AG08395 (cell line): ENCODE results near the gene ANKRD13D.

Source experiments
- DNase-seq: peaks from one replicate; pipeline ENCODE4 v3.0.0; 2012; ENCODE audit warnings: mixed read lengths, low spot score

The ANKRD13D gene

DNA sequence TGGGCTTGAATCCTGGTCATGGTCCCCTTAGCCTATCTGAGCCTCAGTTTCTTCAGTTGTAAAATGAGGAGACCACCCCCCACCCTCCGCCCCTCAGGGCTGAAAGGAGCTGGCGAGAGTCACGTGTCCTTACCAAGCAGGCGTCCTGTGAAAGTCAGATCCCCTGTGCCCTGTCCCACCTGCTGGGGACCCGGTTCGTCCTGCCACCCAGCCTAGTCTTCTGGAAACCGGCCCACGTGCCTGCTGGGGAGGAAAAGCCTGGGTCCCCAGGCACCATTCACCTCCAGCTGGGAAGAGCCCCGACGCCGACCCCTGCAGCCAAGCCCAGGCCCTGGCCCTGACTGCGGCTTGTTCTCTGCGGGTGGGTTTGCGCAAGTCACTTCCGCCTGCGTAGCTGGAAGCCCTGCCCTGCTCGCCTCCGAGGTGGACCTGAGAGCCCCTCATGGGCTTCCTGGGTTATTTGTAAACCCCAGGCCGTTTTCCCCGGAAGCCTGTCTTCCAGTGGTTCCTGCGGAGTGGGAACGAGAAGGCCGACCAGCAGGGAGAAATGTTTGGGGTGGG lies 13.5 kb downstream of the ANKRD13D start:
- no peak for DNase-seq

- DNase-seq: peak; percentile 73
Observed at GRCh38 chr11:67303132-67303834, 14.2 kb downstream of the ANKRD13D start, which contains the start of gene SSH3. Gene SSH3, plus strand, starts transcription at chr11:67303530. Its CDS starts 96 bp downstream, at chr11:67303626.

GRCh38 chr11:67303835-67304411 lies 14.8 kb downstream of the ANKRD13D start:
- DNase-seq: peak; percentile 12

DNA sequence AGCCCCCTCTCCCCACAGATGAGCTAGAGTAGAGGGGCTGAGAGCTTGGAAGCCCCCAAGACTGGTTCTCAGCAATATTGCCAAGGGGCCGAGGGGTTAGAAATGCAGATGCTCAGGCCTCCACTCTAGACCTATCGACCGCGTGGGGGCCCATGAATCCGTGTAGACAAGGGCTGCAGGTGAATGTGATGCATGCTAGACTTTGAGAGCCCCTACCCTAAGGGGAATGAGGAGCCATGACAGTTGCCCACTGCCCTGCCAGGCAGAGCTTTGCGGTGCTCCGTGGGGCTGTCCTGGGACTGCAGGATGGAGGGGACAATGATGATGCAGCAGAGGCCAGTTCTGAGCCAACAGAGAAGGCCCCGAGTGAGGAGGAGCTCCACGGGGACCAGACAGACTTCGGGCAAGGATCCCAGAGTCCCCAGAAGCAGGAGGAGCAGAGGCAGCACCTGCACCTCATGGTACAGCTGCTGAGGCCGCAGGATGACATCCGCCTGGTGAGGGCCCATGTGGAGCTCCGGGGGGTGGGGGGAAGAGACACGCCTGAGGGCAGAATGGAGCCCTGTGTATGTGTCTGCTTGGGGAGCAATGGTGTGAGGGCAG lies 15.5 kb downstream of the ANKRD13D start:
- no peak for DNase-seq

GRCh38 chr11:67306769-67307544 lies 17.9 kb downstream of the ANKRD13D start:
- no peak for DNase-seq

DNA sequence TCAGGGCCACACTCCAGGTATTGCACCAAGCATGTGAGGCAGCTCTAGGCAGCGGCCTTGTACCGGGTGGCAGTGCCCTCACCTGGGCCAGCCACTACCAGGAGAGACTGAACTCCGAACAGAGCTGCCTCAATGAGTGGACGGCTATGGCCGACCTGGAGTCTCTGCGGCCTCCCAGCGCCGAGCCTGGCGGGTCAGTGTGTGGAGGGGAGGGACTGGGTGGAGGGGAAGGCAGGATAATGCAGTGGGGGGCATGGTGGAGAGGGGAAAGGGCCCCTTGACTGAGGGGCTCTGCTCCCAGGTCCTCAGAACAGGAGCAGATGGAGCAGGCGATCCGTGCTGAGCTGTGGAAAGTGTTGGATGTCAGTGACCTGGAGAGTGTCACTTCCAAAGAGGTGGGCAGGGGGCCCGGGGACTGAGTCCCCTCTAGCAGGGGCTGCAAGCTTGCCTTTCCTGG lies 18.5 kb downstream of the ANKRD13D start:
- DNase-seq: no peak

- no peak for DNase-seq
Observed at GRCh38 chr11:67308031-67308866, 19.1 kb downstream of the ANKRD13D start.

DNA sequence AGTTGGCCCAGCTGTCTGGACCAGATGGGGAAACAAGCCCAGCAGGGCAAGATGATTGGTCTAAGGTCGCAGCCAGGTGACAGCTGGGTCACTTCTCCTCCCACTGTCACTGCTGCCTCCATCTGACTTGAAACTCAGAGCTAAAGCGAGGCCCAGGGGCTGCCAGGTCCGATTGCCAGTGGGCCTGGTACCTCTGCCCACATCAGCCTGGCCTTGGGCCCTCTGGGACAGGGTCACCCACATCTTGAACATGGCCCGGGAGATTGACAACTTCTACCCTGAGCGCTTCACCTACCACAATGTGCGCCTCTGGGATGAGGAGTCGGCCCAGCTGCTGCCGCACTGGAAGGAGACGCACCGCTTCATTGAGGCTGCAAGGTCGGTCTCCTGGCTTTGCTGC lies 20.1 kb downstream of the ANKRD13D start:
- DNase-seq: no peak

- no peak for DNase-seq
Observed at GRCh38 chr11:67309661-67310061, 20.6 kb downstream of the ANKRD13D start.

DNA sequence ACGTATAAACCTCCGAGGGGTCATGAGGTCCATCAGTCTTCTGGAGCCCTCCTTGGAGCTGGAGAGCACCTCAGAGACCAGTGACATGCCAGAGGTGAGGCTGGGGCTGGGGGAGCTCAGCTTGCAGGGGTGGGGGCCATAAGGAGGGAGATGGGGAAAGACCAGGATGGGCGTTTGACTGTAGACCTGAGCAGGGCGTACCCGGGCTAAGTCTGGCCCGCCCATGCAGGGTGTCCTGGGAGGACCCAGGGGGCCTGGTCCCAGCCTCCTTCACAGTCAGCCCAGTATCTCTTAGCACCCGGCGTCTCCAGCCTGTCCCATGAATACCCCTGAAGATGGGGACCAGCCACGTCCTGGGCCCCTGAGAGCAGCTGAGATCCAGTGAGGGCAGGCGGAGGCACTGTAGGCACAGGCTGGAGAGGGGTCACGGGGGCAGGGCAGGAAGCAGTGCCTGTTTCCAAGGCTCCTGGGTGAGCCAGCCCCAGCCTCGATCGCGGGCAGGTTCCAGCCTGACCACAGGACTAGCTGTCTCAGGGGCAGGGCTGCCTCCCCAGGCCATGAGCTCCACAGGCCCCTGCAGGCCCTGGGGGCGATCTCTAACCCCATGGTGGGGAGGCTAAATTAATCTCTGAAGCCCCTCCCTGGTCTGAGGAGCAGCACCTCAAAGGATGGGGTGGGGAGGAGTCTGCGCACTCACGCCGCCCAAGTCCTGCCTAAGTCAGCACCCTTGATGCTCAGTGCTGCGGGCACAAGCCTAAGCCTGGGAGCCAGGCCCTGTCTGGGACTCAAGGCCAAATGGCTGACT lies 21.3 kb downstream of the ANKRD13D start:
- DNase-seq: no peak

GRCh38 chr11:67311051-67311555 lies 22.0 kb downstream of the ANKRD13D start:
- no peak for DNase-seq

- no peak for DNase-seq
Observed at GRCh38 chr11:67311556-67312082, 22.5 kb downstream of the ANKRD13D start.

DNA sequence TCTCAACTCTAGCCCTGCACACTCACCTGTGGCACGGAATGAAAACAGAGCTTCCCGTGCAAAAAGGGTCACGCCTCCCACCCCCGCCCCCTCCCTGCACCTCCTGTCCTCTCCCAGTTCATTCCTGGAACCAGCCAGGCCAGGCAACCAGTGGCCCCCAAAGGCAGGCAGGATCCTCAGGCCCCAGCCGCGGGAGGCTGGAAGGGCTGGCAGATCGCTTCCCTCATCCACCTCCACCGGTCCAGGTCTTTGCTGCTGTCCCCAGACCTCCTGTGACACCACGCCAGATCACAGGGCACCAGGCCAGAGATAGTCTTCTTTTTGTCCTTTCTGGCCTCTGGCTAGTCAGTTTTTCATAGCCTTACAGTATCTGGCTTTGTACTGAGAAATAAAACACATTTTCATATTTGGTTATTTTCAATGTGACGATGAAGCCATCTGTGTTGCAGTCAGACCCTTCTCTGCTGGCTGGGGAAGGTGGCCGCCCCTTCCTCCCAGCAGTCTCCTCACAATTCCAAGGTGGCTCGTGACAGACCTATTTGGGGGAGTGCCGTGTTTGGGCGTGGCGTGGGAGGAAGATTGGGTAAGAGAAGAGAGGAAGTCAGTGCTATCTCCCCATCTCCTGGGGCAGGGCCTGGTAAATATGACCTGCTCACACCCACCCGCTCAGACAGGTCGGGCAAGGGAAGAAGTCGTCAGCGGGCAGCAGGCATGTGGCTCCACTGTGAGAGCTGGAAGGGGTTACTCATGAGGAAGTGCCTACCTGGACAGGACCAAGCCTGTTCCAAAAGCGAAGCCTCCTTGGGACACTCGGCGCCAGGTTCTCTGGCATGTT lies 23.3 kb downstream of the ANKRD13D start:
- no peak for DNase-seq

DNA sequence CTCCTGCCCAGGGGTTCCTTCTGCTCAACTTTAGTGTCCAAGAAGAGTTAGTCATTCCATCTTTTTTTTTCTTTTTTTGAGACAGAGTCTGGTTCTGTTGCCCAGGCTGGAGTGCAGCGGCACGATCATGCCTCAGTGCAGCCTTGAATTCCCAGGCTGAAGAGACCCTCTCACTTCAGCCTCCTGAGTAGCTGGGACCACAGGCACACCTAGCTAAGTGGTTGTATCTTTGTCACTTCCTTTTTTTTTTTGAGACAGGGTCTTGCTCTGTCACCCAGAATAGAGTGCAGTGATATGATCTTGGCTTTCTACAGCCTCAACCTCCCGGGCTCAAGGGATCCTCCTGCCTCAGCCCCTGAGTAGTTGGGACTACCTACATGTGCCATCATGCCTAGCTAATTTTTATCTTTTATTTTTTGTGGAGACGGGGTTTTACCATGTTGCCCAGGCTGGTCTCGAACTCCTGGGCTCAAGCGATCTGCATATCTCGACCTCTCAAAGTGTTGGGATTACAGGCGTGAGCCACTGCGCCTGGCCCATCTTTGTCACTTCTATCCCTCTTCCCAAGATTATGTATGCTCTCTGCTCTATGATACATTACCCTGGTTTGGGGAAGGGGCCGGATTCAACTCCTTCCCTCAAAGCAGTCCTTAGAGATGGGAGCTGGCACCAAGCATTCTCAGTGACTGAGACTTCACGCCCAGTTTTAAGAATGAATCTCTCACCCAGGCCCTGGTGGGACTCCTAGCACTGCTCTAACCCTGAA lies 24.2 kb downstream of the ANKRD13D start:
- no peak for DNase-seq

GRCh38 chr11:67314218-67314617 lies 25.1 kb downstream of the ANKRD13D start:
- DNase-seq: no peak

- DNase-seq: no peak
Observed at GRCh38 chr11:67315325-67315909, 26.3 kb downstream of the ANKRD13D start.

GRCh38 chr11:67316882-67317204 lies 27.7 kb downstream of the ANKRD13D start:
- no peak for DNase-seq
